Measurements from ENCODE around the gene LONRF2. TPM values are rescaled to one million over a fixed set of nuclear protein-coding genes. Genes with fewer than 3 reads are reported as not detected.

LONRF2 gene
- total RNA-seq, 2 donors from 2014 or later, result 0.17 to 1.7 TPM

DNA sequence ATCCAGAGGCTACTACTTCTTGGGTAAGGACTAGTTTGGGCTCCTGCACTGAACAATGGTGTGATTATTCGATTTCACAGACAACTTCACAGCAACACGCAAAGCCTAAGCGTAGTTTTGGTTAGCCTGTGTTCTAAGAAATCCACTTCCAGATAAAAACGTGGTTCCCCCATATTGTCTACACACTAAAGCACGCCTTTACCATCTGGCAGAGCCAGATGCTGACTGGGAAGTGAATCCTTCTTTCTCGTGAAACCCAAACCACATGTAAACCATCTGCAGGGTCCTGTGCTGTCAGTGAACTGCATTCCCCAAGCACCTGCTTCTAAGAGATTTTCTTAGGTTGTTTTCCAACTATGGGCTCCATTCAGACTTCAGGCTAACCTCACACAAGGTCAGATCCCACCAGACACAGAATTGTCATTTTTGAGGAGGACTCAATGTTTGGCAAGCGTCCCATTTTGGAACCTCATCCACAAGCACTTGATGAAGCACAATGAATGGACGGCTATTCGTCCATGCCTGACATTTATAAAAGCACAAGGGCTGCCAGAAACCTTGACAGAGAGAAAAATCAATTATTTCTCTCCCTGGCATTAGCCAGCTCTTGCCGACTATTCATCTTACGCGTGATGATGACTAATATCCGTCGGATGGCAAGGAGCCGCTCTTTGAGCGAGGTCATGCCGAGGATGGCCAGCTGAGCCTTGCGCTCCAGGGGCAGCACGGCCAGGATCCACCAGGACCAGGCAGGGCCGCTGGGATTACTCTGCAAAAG, 38.4 kb downstream of the LONRF2 start:
- no peak overlapping the region for H3K9ac ChIP-seq (ENCODE audit: low read depth in 2 of 2, low read length in 2 of 2)

DNA sequence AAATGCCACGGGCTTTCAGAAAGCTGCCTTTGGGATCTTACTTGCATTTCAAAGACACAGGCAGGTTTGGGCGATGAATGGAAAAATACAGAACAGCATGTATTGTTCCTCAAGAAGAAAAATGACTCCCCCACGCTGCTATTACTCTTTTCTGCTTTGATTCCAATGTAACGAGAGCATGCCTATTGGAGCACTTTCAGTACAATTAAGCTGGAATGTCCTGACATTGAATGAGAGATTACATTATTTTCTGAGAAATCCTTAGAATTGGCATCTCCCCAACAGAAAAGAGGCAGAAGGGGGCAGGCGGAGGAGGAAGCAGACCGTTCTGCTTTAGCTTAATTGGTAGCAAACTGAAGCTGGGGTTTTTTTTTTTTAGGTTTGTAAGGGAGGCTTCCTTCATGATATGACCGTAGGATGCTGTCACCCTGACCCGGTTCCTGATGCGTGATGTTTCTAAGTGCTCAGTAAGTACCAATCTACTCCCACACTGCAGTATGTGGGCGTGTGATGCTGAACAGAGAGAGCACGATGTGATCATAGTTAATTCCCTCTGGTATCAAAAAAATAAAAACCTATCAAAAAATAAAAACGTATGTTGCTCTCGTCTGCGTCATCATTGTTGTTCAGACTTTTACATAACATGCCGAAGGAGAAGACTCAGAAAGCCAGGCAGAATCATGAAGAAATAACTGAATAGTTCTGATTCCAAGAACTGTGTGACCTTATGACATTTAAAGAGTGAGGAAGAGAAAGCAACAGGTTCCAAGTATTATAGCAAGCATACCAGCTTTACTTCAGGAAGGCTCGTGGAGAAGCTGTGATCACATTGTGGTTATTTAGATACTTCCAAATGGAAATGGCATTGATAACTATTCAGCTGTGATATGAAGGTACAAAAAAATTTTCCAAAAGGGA, 40.5 kb downstream of the LONRF2 start:
- H3K27me3 ChIP-seq, result no peaks in the 10 kb centered on the region
- no peak overlapping the region for H3K4me3 ChIP-seq
- no peak overlapping the region for H3K9ac ChIP-seq (ENCODE audit: low read depth in 2 of 2, low read length in 2 of 2)
- TF ChIP-seq, protein P1, sequence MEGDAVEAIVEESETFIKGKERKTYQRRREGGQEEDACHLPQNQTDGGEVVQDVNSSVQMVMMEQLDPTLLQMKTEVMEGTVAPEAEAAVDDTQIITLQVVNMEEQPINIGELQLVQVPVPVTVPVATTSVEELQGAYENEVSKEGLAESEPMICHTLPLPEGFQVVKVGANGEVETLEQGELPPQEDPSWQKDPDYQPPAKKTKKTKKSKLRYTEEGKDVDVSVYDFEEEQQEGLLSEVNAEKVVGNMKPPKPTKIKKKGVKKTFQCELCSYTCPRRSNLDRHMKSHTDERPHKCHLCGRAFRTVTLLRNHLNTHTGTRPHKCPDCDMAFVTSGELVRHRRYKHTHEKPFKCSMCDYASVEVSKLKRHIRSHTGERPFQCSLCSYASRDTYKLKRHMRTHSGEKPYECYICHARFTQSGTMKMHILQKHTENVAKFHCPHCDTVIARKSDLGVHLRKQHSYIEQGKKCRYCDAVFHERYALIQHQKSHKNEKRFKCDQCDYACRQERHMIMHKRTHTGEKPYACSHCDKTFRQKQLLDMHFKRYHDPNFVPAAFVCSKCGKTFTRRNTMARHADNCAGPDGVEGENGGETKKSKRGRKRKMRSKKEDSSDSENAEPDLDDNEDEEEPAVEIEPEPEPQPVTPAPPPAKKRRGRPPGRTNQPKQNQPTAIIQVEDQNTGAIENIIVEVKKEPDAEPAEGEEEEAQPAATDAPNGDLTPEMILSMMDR (IDR thresholded peaks at IDR 0.05), result no peak
- H3K4me1 ChIP-seq, result no peaks in the 10 kb centered on the region
- H3K9me3 ChIP-seq, result no peaks in the 10 kb centered on the region
- H3K27ac ChIP-seq, result no peak overlapping the region
- intact Hi-C loops (cut with DNase I), result no loop called here
- no peak for DNase-seq
- no peaks in the 10 kb centered on the region for H3K36me3 ChIP-seq

More for the DNA sequence above, 38.4 kb downstream of the LONRF2 start:
- TF ChIP-seq, protein P1 (IDR thresholded peaks at IDR 0.05), result no peak
- no peaks in the 10 kb centered on the region for H3K36me3 ChIP-seq
- H3K9me3 ChIP-seq, result no peaks in the 10 kb centered on the region
- no peak overlapping the region for H3K27ac ChIP-seq
- no peak overlapping the region for H3K4me3 ChIP-seq
- no peaks in the 10 kb centered on the region for H3K27me3 ChIP-seq
- no peak for DNase-seq
- no peaks in the 10 kb centered on the region for H3K4me1 ChIP-seq
- intact Hi-C loops (cut with DNase I), result no loop called here

GRCh38 chr2:100279586-100280534, 42.4 kb downstream of the LONRF2 start:
- intact Hi-C loops (cut with DNase I), result no loop called here
- no peaks in the 10 kb centered on the region for H3K4me1 ChIP-seq
- no peak overlapping the region for H3K9ac ChIP-seq (ENCODE audit: low read depth in 2 of 2, low read length in 2 of 2)
- H3K4me3 ChIP-seq, result no peak overlapping the region
- H3K9me3 ChIP-seq, result no peaks in the 10 kb centered on the region
- no peaks in the 10 kb centered on the region for H3K36me3 ChIP-seq
- DNase-seq, result no peak
- H3K27ac ChIP-seq, result no peak overlapping the region
- TF ChIP-seq, protein P1 (IDR thresholded peaks at IDR 0.05), result no peak
- no peaks in the 10 kb centered on the region for H3K27me3 ChIP-seq

- intact Hi-C loops (cut with DNase I), result no loop called here
- Histone ChIP-seq H3K36me3 (no peaks in the 10 kb centered on the region), H3K27me3 (no peaks in the 10 kb centered on the region), H3K4me3 (no peak overlapping the region), H3K9ac (ENCODE audit: low read depth in 2 of 2, low read length in 2 of 2) (no peak overlapping the region), H3K27ac (no peak overlapping the region), H3K4me1 (no peaks in the 10 kb centered on the region), H3K9me3 (no peaks in the 10 kb centered on the region)
- TF ChIP-seq, protein P1 (IDR thresholded peaks at IDR 0.05), result no peak
- no peak for DNase-seq
These were observed 43.3 kb downstream of the LONRF2 start for GRCh38 chr2:100278986-100279385.

DNA sequence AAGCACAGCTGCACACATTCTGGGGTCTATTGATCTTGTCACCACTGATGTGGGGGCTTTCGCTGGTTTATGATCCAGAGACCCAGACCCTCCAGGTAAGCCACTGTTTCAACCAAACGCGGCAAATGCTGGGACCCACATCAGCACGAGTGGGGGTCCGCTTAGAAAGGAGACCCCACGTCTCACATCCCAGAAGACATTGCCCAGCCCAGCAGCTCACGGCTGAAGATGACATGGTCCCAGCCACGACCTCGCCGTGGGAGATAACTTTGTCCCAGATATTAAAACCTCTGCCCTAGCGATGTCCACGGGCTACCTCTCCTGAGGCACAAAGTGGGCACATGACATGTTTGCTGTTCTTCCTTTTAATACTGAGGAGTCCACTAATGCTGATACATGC, 43.8 kb downstream of the LONRF2 start:
- Histone ChIP-seq H3K36me3 (no peaks in the 10 kb centered on the region), H3K27ac (no peak overlapping the region), H3K9me3 (no peaks in the 10 kb centered on the region), H3K4me1 (no peaks in the 10 kb centered on the region), H3K4me3 (no peak overlapping the region), H3K27me3 (no peaks in the 10 kb centered on the region), H3K9ac (ENCODE audit: low read depth in 2 of 2, low read length in 2 of 2) (no peak overlapping the region)
- intact Hi-C loops (cut with DNase I), result no loop called here
- TF ChIP-seq, protein P1 (IDR thresholded peaks at IDR 0.05), result no peak
- DNase-seq, result no peak
